ENCODE results near the gene HGS. TPM values are rescaled to one million over a fixed set of nuclear protein-coding genes. Genes with fewer than 3 reads are reported as not detected.

Gene HGS
- polyA plus RNA-seq, 3 donors = 19.3 to 200 (median 28.0) TPM

- Mint-ChIP-seq H3K36me3 (peaks cover 61 to 77% of the 10 kb centered on the region in 2 donors), H3K4me3 (no peak overlapping the region), H3K9me3 (no peaks in the 10 kb centered on the region), H3K27me3 (ENCODE audit: low read depth in 3 of 3) (peaks cover 0 to 1% (median 0%) of the 10 kb centered on the region in 3 donors), H3K4me1 (peaks cover 18% of the 10 kb centered on the region), H3K27ac (peak overlapping the region in 3 of 7 donors; percentile 15 to 48 (median 37))
- Histone ChIP-seq H3K4me1 (ENCODE audit: control insufficient read depth in 1 of 2, insufficient read depth in 2 of 2, low read length in 2 of 2) (peaks cover 17 to 19% of the 10 kb centered on the region in 2 donors), H3K4me3 (replicated peaks in 1 of 3; ENCODE audit: low read depth in 2 of 3, low read length in 3 of 3) (no peak overlapping the region), H3K9ac (ENCODE audit: insufficient read depth, low read length, poor library complexity, severe bottlenecking) (no peak overlapping the region), H3K27ac (ENCODE audit: low read depth in 1 of 2, low read length in 2 of 2) (no peak overlapping the region), H3K9me3 (replicated peaks in 1 of 2; ENCODE audit: control insufficient read depth in 1 of 2, insufficient read depth in 1 of 2, low read length in 2 of 2) (no peaks in the 10 kb centered on the region), H4K20me1 (ENCODE audit: insufficient read depth, low read length) (peaks cover 87% of the 10 kb centered on the region), H3K79me2 (ENCODE audit: insufficient read depth, low read length) (peaks cover 80% of the 10 kb centered on the region), H2AFZ (ENCODE audit: insufficient read depth, low read depth, low read length, poor library complexity, severe bottlenecking) (no peak overlapping the region), H3K4me2 (replicated peaks; ENCODE audit: extremely low read depth, low read length, poor library complexity, severe bottlenecking) (no peak overlapping the region), H3K27me3 (ENCODE audit: control insufficient read depth in 2 of 2, insufficient read depth in 2 of 2, low read length in 2 of 2) (no peaks in the 10 kb centered on the region), H3K36me3 (replicated peaks in 1 of 2; ENCODE audit: control insufficient read depth in 1 of 2, insufficient read depth in 2 of 2, low read length in 2 of 2) (peaks cover 75 to 78% of the 10 kb centered on the region in 2 donors)
- no peak for DNase-seq
- whole genome bisulfite sequencing (ENCODE audit: insufficient coverage) = 94% methylated on average over 39 of the region's 41 CpGs
- intact Hi-C loops (cut with micrococcal nuclease) = no loop called here
- TF ChIP-seq CTCF (IDR thresholded peaks at IDR 0.05) = no peak
Measured at GRCh38 chr17:81687770-81688541, 4.1 kb downstream of the HGS start.

- 92% methylated on average over 14 of the region's 14 CpGs for WGBS (ENCODE audit: insufficient coverage)
- H3K4me1 ChIP-seq (ENCODE audit: control insufficient read depth in 1 of 2, insufficient read depth in 2 of 2, low read length in 2 of 2) = peaks cover 13 to 15% of the 10 kb centered on the region in 2 donors
- Mint-ChIP-seq H3K27me3 (ENCODE audit: low read depth in 3 of 3) (peaks cover 0 to 1% (median 0%) of the 10 kb centered on the region in 3 donors), H3K36me3 (peaks cover 61 to 84% of the 10 kb centered on the region in 2 donors), H3K27ac (peak overlapping the region in 2 of 7 donors; percentile 28 to 40), H3K9me3 (no peaks in the 10 kb centered on the region), H3K4me3 (no peak overlapping the region), H3K4me1 (peaks cover 16% of the 10 kb centered on the region)
- DNase-seq = no peak
- H3K9ac ChIP-seq (ENCODE audit: insufficient read depth, low read length, poor library complexity, severe bottlenecking) = no peak overlapping the region
- no peaks in the 10 kb centered on the region for H3K27me3 ChIP-seq (ENCODE audit: control insufficient read depth in 2 of 2, insufficient read depth in 2 of 2, low read length in 2 of 2)
- no peak overlapping the region for H3K4me3 ChIP-seq (replicated peaks in 1 of 3; ENCODE audit: low read depth in 2 of 3, low read length in 3 of 3)
- intact Hi-C loops (cut with micrococcal nuclease) = no loop called here
- H3K36me3 ChIP-seq (replicated peaks in 1 of 2; ENCODE audit: control insufficient read depth in 1 of 2, insufficient read depth in 2 of 2, low read length in 2 of 2) = peaks cover 82 to 84% of the 10 kb centered on the region in 2 donors
- no peak overlapping the region for H2AFZ ChIP-seq (ENCODE audit: insufficient read depth, low read depth, low read length, poor library complexity, severe bottlenecking)
- H3K4me2 ChIP-seq (replicated peaks; ENCODE audit: extremely low read depth, low read length, poor library complexity, severe bottlenecking) = no peak overlapping the region
- TF ChIP-seq CTCF (IDR thresholded peaks at IDR 0.05) = no peak
- H3K79me2 ChIP-seq (ENCODE audit: insufficient read depth, low read length) = peaks cover 73% of the 10 kb centered on the region
- H3K27ac ChIP-seq (ENCODE audit: low read depth in 1 of 2, low read length in 2 of 2) = no peak overlapping the region
- peaks cover 94% of the 10 kb centered on the region for H4K20me1 ChIP-seq (ENCODE audit: insufficient read depth, low read length)
- H3K9me3 ChIP-seq (replicated peaks in 1 of 2; ENCODE audit: control insufficient read depth in 1 of 2, insufficient read depth in 1 of 2, low read length in 2 of 2) = no peaks in the 10 kb centered on the region
Measured at GRCh38 chr17:81688616-81689015, 4.8 kb downstream of the HGS start.
